HG02973 (cell line): ENCODE results near the gene RPGRIP1L.

Experiments
- ATAC-seq: cut with Tn5 transposase; IDR thresholded peaks from one replicate; pipeline ENCODE4 v1.9.1; 2021; ENCODE audit warnings: moderate library complexity; ENCODE audit not compliant: unreplicated experiment

The RPGRIP1L gene

GRCh38 chr16:53559270-53559951 lies 144.2 kb downstream of the RPGRIP1L start:
- no peak for ATAC-seq

GRCh38 chr16:53558710-53559109 lies 144.9 kb downstream of the RPGRIP1L start:
- no peak for ATAC-seq

DNA sequence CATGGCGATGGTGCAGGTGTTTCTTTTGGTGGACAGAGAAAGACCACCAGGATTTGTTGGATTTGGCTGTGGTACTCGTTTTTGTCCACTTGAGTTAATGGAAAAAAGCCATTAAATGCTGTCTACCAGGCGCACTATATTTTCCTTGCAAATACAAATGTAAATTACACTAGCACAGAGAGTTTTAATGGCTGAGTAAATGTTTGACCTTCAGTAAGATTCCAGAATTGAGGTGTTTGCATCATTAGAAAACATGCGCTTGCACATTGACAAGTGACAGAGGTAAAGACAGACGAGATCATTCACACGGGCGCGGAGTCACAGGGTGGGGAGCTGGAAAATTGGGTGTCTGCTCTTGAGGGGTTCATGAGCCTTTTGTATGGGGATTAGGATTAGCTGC lies 147.1 kb downstream of the RPGRIP1L start:
- ATAC-seq = no peak

GRCh38 chr16:53549970-53550690 lies 153.5 kb downstream of the RPGRIP1L start:
- peak; percentile 83 for ATAC-seq
